KMS-11 (cell line): ENCODE measurements around the gene NDUFB7.

ENCODE experiments used
- H2AFZ ChIP-seq: fragments of 200-600 bp; sonication (generic); 2 replicates; pipeline ENCODE4 v1.6.1; 2016; ENCODE audit warnings: antibody characterized with exemption, mixed run types, low read depth
- H3K27ac ChIP-seq: fragments of 200-600 bp; sonication (generic); 2 replicates; pipeline ENCODE4 v1.6.1; 2016; ENCODE audit warnings: mild to moderate bottlenecking, mixed run types
- H3K27me3 ChIP-seq: fragments of 200-600 bp; sonication (generic); 2 replicates; pipeline ENCODE4 v1.6.1; 2017; ENCODE audit warnings: mild to moderate bottlenecking, low read depth, mixed run types, moderate library complexity; ENCODE audit not compliant: insufficient read depth
- H3K36me3 ChIP-seq: fragments of 200-600 bp; sonication (generic); 2 replicates; pipeline ENCODE4 v1.6.1; 2017; ENCODE audit warnings: mild to moderate bottlenecking, mixed run types; ENCODE audit not compliant: insufficient read depth
- H3K4me1 ChIP-seq: fragments of 200-600 bp; sonication (generic); 2 replicates; pipeline ENCODE4 v1.6.1; 2016; ENCODE audit warnings: mild to moderate bottlenecking, low read depth, mixed run types; ENCODE audit not compliant: poor library complexity, severe bottlenecking
- H3K4me2 ChIP-seq: fragments of 200-600 bp; sonication (generic); 2 replicates; pipeline ENCODE4 v1.7.0; 2016; ENCODE audit warnings: mild to moderate bottlenecking, mixed run types
- H3K4me3 ChIP-seq: fragments of 200-600 bp; sonication (generic); IDR thresholded peaks from 2 replicates; pipeline ENCODE4 v1.6.1; 2017; ENCODE audit warnings: low read depth, low read length, mixed read lengths; ENCODE audit not compliant: insufficient read depth
- H3K79me2 ChIP-seq: fragments of 200-600 bp; sonication (generic); 2 replicates; pipeline ENCODE4 v1.6.1; 2016; ENCODE audit warnings: low read depth, mixed run types; ENCODE audit not compliant: insufficient read depth
- H3K9ac ChIP-seq: fragments of 200-600 bp; sonication (generic); 2 replicates; pipeline ENCODE4 v1.6.1; 2016; ENCODE audit warnings: mild to moderate bottlenecking, mixed run types
- H4K20me1 ChIP-seq: fragments of 200-600 bp; sonication (generic); 2 replicates; pipeline ENCODE4 v1.6.1; 2016; ENCODE audit warnings: mild to moderate bottlenecking, mixed run types; ENCODE audit not compliant: insufficient read depth
- CTCF ChIP-seq: fragments of 200-600 bp; sonication (generic); conservative IDR thresholded peaks from 2 replicates; pipeline ENCODE4 v1.6.1; 2017; ENCODE audit warnings: low read depth, mild to moderate bottlenecking, antibody characterized with exemption, low read length, moderate library complexity, mixed read lengths

The NDUFB7 gene

DNA sequence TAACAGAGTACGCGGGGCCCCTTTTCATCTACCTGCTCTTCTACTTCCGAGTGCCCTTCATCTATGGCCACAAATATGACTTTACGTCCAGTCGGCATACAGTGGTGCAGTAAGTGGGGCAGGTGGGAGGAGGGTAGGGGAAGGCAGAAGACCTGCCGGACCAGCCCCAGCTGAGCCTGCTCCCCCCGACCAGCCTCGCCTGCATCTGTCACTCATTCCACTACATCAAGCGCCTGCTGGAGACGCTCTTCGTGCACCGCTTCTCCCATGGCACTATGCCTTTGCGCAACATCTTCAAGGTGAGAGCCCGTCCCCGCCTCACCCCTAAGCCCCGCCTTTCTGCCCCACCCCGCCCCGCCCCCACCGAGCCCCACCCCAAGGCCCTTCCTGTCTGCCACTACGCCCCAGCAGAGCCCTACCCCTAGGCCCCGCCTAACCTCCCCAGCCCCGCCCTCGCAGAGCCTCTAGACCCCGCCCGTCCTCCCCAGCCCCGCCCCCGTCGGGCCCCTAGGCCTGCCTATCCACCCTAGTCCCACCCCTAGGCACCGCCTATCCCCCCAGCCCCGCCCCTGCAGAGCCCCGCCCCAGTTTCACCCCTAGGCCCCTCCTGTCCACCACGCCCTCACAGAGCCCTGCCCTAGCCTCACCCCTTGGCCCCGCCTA is 7.7 kb downstream of the NDUFB7 start:
- no peaks in the 10 kb centered on the region for H3K4me1 ChIP-seq
- no peak overlapping the region for H3K4me2 ChIP-seq
- no peaks in the 10 kb centered on the region for H3K27me3 ChIP-seq
- no peaks in the 10 kb centered on the region for H4K20me1 ChIP-seq
- H3K36me3 ChIP-seq, result no peaks in the 10 kb centered on the region
- H3K4me3 ChIP-seq, result no peak overlapping the region
- H3K27ac ChIP-seq, result no peak overlapping the region
- H2AFZ ChIP-seq, result no peak overlapping the region
- no peak for TF ChIP-seq CTCF
- no peaks in the 10 kb centered on the region for H3K79me2 ChIP-seq
- no peak overlapping the region for H3K9ac ChIP-seq

DNA sequence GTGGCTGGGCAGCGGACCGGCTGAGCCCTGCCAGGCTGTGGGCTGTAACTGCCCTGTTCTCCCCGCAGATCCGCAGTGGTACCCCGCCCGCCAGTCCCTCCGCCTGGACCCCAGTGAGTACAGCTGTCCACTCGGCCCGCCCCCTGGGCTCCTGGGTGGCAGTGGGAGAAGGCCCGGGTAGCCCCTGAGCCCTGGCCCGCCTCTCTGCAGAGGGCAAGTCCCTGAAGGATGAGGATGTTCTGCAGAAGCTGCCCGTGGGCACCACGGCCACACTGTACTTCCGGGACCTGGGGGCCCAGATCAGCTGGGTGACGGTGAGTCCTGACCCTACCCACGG is 8.3 kb downstream of the NDUFB7 start:
- H4K20me1 ChIP-seq, result no peaks in the 10 kb centered on the region
- TF ChIP-seq CTCF, result no peak
- H3K27ac ChIP-seq, result no peak overlapping the region
- no peaks in the 10 kb centered on the region for H3K79me2 ChIP-seq
- H2AFZ ChIP-seq, result no peak overlapping the region
- no peak overlapping the region for H3K4me3 ChIP-seq
- H3K27me3 ChIP-seq, result no peaks in the 10 kb centered on the region
- no peaks in the 10 kb centered on the region for H3K4me1 ChIP-seq
- no peaks in the 10 kb centered on the region for H3K36me3 ChIP-seq
- H3K4me2 ChIP-seq, result no peak overlapping the region
- H3K9ac ChIP-seq, result no peak overlapping the region

GRCh38 chr19:14562660-14563589 is 8.9 kb downstream of the NDUFB7 start:
- Histone ChIP-seq H4K20me1 (no peaks in the 10 kb centered on the region), H3K4me3 (no peak overlapping the region), H3K27me3 (no peaks in the 10 kb centered on the region), H3K4me2 (no peak overlapping the region), H3K9ac (no peak overlapping the region), H3K36me3 (no peaks in the 10 kb centered on the region), H2AFZ (no peak overlapping the region), H3K4me1 (no peaks in the 10 kb centered on the region), H3K27ac (no peak overlapping the region), H3K79me2 (no peaks in the 10 kb centered on the region)
- no peak for TF ChIP-seq CTCF

DNA sequence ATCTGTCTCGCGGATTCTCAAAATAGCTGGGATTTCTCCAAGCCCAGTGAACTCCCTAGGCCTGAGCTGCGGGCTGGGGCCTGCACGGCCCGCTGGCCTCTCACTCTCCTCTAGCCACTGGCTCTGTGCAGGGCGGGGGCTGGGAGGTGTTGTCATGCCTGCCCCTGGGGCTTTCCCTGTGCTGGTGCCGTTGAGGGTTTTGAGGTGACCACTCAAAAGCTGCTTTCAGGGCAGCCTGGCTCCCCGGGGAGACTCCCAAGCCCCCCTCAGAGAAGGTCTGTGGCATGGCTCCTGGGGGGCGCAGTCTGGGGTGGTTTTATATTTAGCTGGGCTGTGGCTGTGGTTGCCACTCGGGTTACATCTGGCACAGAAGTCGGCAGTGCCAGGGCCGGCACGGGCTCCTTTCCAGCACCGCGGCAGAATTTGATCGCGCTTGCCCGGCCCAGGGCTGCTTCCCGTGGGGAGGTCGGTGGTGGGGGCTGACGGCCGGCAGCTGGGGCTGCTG is 10.0 kb downstream of the NDUFB7 start:
- Histone ChIP-seq H2AFZ (no peak overlapping the region), H3K36me3 (no peaks in the 10 kb centered on the region), H3K4me1 (no peaks in the 10 kb centered on the region), H3K27ac (no peak overlapping the region), H3K9ac (no peak overlapping the region), H3K4me2 (no peak overlapping the region), H3K4me3 (no peak overlapping the region), H4K20me1 (no peaks in the 10 kb centered on the region), H3K27me3 (no peaks in the 10 kb centered on the region), H3K79me2 (no peaks in the 10 kb centered on the region)
- TF ChIP-seq CTCF, result no peak
